Astrocyte of the cerebellum (primary cell): ENCODE measurements around the gene FGF18.

Source experiments
- DNase-seq: peaks from one replicate; pipeline ENCODE4 v3.0.0-alpha.2; 2011; ENCODE audit warnings: low read depth
- H3K4me3 ChIP-seq: 2 replicates; pipeline ENCODE4 v1.5.1; 2011; ENCODE audit warnings: mild to moderate bottlenecking, low read depth, low read length, moderate library complexity
- in situ Hi-C: cut with HindIII; loops from 2 replicates; pipeline ENCODE4 v1.10.0; 2017; ENCODE audit warnings: low sequenced_read_pairs
- TF ChIP-seq, protein P1 (sequence below): IDR thresholded peaks from 2 replicates; pipeline ENCODE4 v1.5.1; 2012; ENCODE audit warnings: low read length, low read depth, moderate library complexity, mild to moderate bottlenecking; ENCODE audit errors: missing control alignments

Gene FGF18

DNA sequence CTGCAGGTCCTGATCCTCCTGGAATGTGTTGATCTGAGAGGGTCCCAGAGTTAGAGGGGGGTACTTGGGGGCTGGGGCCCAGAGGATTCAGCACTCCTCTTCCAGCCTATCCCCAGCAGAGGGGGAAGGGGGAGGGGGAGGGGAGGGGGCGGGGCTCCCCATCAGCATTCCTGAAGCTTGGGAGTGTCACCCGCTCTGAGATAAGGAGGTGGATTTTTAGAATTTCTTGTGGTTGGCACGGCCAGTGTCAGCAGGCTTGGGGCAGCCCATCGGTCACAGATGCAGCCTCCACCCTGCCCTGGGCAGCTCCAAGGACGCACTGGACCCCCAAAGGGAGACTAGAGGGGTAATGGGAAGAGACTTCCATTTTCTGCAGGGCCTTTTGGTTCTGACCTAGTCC, 5.3 kb downstream of the FGF18 start:
- in situ Hi-C loops: loop anchor here (10.0 to 25.0 kb wide), 2 partner anchors 438 to 750 kb away; no protein-coding TSS in a partner anchor
- DNase-seq: no peak
- TF ChIP-seq, protein P1, sequence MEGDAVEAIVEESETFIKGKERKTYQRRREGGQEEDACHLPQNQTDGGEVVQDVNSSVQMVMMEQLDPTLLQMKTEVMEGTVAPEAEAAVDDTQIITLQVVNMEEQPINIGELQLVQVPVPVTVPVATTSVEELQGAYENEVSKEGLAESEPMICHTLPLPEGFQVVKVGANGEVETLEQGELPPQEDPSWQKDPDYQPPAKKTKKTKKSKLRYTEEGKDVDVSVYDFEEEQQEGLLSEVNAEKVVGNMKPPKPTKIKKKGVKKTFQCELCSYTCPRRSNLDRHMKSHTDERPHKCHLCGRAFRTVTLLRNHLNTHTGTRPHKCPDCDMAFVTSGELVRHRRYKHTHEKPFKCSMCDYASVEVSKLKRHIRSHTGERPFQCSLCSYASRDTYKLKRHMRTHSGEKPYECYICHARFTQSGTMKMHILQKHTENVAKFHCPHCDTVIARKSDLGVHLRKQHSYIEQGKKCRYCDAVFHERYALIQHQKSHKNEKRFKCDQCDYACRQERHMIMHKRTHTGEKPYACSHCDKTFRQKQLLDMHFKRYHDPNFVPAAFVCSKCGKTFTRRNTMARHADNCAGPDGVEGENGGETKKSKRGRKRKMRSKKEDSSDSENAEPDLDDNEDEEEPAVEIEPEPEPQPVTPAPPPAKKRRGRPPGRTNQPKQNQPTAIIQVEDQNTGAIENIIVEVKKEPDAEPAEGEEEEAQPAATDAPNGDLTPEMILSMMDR: no peak
- H3K4me3 ChIP-seq: no peak overlapping the region

DNA sequence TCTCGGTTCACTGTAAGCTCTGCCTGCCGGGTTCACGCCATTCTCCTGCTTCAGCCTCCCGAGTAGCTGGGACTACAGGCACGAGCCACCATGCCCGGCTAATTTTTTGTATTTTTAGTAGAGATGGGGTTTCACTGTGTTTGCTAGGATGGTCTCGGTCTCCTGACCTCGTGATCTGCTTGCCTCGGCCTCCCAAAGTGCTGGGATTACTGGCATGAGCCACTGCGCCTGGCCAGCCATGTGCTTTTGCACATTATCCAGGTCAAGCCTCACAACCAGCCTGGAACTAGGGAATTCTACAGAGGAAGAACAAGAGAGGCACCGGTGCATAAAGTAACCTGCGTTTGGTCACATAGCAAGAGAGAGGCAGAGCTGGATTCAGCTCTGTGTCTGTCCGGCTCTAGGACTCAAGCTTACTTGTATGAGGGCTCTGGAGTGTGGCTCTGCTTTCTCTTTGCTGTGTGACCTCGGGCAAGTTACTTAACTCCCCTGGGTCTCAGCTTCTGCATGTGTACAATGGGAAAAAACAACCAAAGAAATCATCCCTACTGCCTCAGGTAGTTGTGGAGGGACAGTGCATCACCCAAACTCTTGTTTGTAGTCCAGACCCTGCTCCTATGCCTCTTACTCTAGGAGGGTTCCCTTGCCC, 6.3 kb downstream of the FGF18 start:
- TF ChIP-seq, protein P1: no peak
- no peak for DNase-seq
- in situ Hi-C loops: loop anchor here (10.0 kb wide), 1 partner anchor 749 kb away; no protein-coding TSS in a partner anchor
- no peak overlapping the region for H3K4me3 ChIP-seq

DNA sequence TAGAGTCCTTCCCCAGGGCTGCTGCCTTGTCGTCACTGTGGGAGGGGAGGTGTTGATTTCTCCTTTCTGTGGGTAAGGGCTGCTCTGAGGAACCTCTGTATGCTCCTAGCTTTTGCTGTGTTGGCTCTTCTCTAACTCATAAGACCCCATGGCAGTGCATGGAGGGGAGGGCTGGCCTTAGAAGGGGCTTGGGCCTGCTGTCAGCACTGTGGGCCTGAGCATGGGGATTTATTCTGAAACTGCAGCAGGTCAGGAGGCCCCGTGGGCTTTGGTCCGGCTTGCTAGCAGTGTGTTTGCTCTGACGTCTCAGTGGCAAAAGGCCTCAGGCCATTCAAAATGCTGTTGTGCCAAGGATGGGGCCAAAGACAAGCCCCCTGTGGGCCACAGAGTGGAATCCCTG, 6.8 kb downstream of the FGF18 start:
- no peak for DNase-seq
- TF ChIP-seq, protein P1: no peak
- in situ Hi-C loops: loop anchor here (10.0 kb wide), 1 partner anchor 749 kb away; no protein-coding TSS in a partner anchor
- H3K4me3 ChIP-seq: no peak overlapping the region

GRCh38 chr5:171426680-171427079, 7.2 kb downstream of the FGF18 start:
- no peak for DNase-seq
- TF ChIP-seq, protein P1: no peak
- in situ Hi-C loops: loop anchor here (10.0 kb wide), 1 partner anchor 748 kb away; no protein-coding TSS in a partner anchor
- no peak overlapping the region for H3K4me3 ChIP-seq

GRCh38 chr5:171427318-171428167, 8.1 kb downstream of the FGF18 start:
- DNase-seq: no peak
- in situ Hi-C loops: loop anchor here (10.0 kb wide), 1 partner anchor 747 kb away; no protein-coding TSS in a partner anchor
- no peak overlapping the region for H3K4me3 ChIP-seq
- TF ChIP-seq, protein P1: no peak

GRCh38 chr5:171428168-171428696, 8.8 kb downstream of the FGF18 start:
- DNase-seq: no peak
- in situ Hi-C loops: loop anchor here (10.0 kb wide), 1 partner anchor 747 kb away; no protein-coding TSS in a partner anchor
- H3K4me3 ChIP-seq: no peak overlapping the region

More at GRCh38 chr5:171428168-171428696, 8.8 kb downstream of the FGF18 start:
- TF ChIP-seq, protein P1: no peak
